Ureter (tissue), 1 donor: ENCODE results near the gene DPH3. TPM values are rescaled to one million over a fixed set of nuclear protein-coding genes. Genes with fewer than 3 reads are reported as not detected.
"Not testable (repeated sequence)": the region's sequence is repeated elsewhere in the genome, so short reads cannot be mapped to it uniquely, and the experiment has no call there.

ENCODE experiments used
- DNase-seq: peaks from one replicate; pipeline ENCODE4 v3.0.0-alpha.2; 2020; ENCODE audit warnings: low spot score
- total RNA-seq: library from RNA; stranded (reverse); gene quantifications from one replicate; pipeline ENCODE4 v1.2.4, GENCODE V29; 2023
- donor health status: DM: yes; HTN: yes; CAD: no.

Gene DPH3
- 16.6 TPM for total RNA-seq

- peak; percentile 100 for DNase-seq
Measured at GRCh38 chr3:16264708-16265454, at the start of gene DPH3, which contains the start of gene OXNAD1. Gene DPH3 (minus strand): TSS chr3:16264943. CDS start chr3:16264876, 67 bp downstream. Gene OXNAD1 (plus strand): TSS chr3:16265212. CDS start chr3:16270953, 5,741 bp downstream.

GRCh38 chr3:16313886-16314645, 49.3 kb upstream of the DPH3 start:
- no peak for DNase-seq

GRCh38 chr3:16311960-16312451, 47.3 kb upstream of the DPH3 start:
- no peak for DNase-seq

- not testable (repeated sequence) for DNase-seq
Measured at GRCh38 chr3:16310486-16310885, 45.7 kb upstream of the DPH3 start.

- no peak for DNase-seq
Measured at GRCh38 chr3:16309558-16309957, 44.8 kb upstream of the DPH3 start.

GRCh38 chr3:16308727-16309126, 44.0 kb upstream of the DPH3 start:
- DNase-seq: no peak

GRCh38 chr3:16307832-16308531, 43.2 kb upstream of the DPH3 start:
- DNase-seq: no peak

GRCh38 chr3:16305111-16305541, 40.4 kb upstream of the DPH3 start:
- no peak for DNase-seq

GRCh38 chr3:16304061-16305010, 39.6 kb upstream of the DPH3 start:
- DNase-seq: no peak

- DNase-seq: no peak
Measured at GRCh38 chr3:16303037-16303575, 38.4 kb upstream of the DPH3 start.

- no peak for DNase-seq
Measured at GRCh38 chr3:16302082-16302631, 37.4 kb upstream of the DPH3 start.

GRCh38 chr3:16301507-16301906, 36.8 kb upstream of the DPH3 start:
- DNase-seq: no peak

- DNase-seq: no peak
Measured at GRCh38 chr3:16300881-16301359, 36.2 kb upstream of the DPH3 start.

GRCh38 chr3:16300307-16300706, 35.6 kb upstream of the DPH3 start:
- no peak for DNase-seq

- no peak for DNase-seq
Measured at GRCh38 chr3:16299746-16300145, 35.0 kb upstream of the DPH3 start.

- no peak for DNase-seq
Measured at GRCh38 chr3:16298891-16299290, 34.1 kb upstream of the DPH3 start.

- no peak for DNase-seq
Measured at GRCh38 chr3:16297997-16298885, 33.5 kb upstream of the DPH3 start.

GRCh38 chr3:16295298-16295890, 30.7 kb upstream of the DPH3 start:
- no peak for DNase-seq

GRCh38 chr3:16294844-16295243, 30.1 kb upstream of the DPH3 start:
- DNase-seq: no peak
